ENCODE results near the gene MYL10.
"Not testable (repeated sequence)": the region's sequence is repeated elsewhere in the genome, so short reads cannot be mapped to it uniquely, and the experiment has no call there.

The MYL10 gene

DNA sequence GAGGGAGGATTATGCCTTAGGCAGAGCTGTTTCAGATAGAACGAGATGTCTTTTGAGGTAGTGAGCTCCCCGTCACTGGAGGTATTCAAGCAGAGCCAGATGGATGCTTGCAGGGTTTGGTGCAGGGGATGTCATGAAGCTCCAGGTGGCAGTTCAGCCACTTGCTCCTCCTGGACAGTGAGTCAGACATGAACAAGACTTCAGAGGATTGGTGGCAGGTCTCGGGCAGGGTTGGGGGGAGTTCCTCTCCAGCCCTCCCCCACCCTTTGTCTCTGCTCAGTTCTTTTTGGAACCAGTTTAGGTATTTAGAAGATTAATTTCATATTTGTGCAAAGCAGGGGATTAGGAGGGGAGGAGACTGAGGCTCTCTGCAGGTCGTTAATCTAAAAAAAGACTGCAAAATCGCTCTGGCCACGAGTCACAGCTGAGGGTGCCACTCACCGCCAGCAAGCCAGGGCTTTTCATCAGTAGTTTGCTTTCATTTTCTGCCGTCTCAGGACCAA is 21.5 kb upstream of the MYL10 start:
- DNase-seq = no peak

DNA sequence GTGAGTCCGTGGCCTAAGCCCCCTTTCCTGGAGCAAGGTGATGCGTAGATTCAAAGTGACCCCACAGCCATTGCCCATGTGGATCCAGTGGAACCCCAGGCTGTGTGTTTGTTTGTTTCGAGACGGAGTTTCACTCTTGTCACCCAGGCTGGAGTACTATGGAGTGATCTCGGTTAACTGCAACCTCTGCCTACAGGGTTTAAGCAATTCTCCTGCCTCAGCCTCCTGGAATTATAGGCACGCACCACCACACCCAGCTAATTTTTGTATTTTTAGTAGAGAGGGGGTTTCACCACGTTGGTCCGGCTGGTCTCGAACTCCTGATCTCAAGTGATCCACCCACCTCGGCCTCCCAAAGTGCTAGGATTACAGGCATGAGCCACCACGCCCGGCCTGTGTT is 18.8 kb upstream of the MYL10 start:
- DNase-seq = not testable (repeated sequence)

- no peak for DNase-seq
These were observed 16.9 kb upstream of the MYL10 start for GRCh38 chr7:101645951-101646350.

DNA sequence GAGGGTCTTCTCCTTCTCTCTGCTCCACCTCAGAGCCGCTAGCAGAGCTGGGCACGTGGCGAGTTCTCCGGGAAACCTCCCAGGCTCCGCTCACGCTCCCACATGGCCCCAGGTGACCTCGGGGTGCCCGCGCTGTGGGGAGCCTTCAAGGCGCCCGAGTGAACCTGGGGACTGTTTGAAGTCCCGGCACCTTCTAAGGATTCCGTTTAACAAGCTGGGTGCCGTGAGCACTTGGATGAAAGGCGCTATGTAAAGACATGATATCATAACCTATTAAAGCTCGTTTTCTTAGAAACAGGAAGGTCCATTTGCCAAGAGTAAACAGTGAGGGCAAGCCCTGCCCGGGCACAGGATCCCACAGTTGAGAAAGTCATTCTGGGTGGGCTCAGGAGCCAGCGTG is 15.8 kb upstream of the MYL10 start:
- DNase-seq = no peak

DNA sequence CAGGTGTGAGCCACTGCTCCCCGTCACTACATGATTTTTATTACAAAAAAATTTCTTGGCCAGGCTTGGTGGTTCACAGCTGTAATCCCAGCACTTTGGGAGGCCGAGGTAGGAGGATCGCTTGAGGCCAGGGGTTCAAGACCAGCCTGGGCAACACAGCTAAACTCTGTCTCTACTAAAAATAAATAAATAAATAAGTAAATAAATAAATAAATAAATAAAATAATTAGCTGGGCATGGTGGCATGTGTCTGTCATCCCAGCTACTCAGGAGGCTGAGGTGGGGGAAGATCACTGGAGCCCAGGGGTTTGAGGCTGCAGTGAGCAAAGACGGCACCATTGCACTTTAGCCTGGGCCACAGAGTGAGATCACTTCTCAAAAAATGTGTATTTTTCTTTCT is 10.0 kb upstream of the MYL10 start:
- not testable (repeated sequence) for DNase-seq

- DNase-seq = no peak
These were observed 7.9 kb upstream of the MYL10 start for GRCh38 chr7:101636822-101637623.

GRCh38 chr7:101635484-101635883 is 6.4 kb upstream of the MYL10 start:
- DNase-seq = no peak

DNA sequence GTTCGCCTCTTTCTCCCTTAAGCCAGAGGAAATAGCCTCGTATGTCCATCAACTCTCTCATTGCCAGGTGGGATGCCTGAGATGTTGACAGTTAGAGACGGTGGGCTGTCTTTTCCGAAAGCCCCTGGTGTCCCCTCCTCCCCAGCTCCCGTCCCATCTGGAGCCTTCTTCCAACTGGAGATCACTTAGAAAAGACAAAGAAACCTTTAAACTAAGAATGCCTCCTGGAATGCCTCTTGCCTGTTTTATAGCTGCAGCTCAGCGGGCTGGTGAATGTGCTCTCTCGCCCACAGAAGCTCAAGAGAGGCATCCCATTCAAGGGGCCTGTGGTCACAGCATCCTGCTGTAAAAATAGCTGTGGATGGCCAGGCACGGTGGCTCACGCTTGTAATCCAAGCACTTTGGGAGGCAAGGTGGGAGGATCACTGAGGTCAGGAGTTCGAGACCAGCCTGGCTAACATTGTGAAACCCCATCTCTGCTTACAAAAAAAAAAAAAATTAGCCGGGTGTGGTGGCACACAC is 5.2 kb upstream of the MYL10 start:
- no peak for DNase-seq

GRCh38 chr7:101633511-101633910 is 4.4 kb upstream of the MYL10 start:
- no peak for DNase-seq

DNA sequence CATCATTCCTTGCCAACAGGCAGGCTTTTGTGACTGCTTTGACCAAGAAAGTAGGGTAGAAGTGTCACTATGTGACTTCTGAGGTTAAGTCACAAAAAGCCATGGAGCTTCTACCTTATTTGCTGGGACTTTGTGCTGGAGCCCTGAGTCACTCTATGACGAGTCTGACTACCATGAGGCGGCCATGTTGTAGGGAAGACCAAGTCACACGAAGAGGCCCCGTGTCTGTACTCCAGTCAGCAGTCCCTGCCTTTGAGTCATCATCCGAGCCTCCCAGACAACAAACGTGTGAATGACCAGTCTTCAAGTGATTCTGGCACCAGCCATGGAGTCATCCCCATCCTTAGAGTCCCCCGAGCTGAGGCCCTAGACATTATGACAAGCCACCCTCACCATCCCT is 3.5 kb upstream of the MYL10 start:
- no peak for DNase-seq

GRCh38 chr7:101631224-101631714 is 2.2 kb upstream of the MYL10 start:
- DNase-seq = no peak

DNA sequence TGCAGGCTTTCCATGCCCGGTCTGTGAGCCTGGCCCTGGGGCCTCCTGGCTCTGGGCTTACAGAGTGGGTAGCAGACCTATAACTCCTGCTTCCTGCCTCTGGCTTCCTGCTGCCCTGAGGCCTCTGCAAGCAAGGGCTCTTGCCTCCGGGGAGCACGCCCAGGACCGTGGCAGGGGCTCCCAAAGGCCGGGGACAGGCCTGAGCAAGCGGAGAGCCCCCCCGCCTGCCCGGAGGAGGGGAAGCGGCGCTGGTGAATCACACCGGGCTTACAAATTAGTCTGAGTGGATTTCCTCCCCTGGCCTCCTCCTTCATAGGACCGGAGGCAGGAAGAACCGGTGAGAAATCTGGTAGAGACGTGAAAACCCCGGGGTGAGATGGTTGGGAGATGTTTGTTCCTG is 1.5 kb upstream of the MYL10 start:
- DNase-seq = no peak

GRCh38 chr7:101628522-101628921 is 574 bp downstream of the MYL10 start:
- no peak for DNase-seq

- no peak for DNase-seq
These were observed 2.3 kb downstream of the MYL10 start for GRCh38 chr7:101626758-101627157.

- no peak for DNase-seq
These were observed 2.9 kb downstream of the MYL10 start for GRCh38 chr7:101626069-101626671.

- DNase-seq = no peak
These were observed 3.9 kb downstream of the MYL10 start for GRCh38 chr7:101625031-101625791.

DNA sequence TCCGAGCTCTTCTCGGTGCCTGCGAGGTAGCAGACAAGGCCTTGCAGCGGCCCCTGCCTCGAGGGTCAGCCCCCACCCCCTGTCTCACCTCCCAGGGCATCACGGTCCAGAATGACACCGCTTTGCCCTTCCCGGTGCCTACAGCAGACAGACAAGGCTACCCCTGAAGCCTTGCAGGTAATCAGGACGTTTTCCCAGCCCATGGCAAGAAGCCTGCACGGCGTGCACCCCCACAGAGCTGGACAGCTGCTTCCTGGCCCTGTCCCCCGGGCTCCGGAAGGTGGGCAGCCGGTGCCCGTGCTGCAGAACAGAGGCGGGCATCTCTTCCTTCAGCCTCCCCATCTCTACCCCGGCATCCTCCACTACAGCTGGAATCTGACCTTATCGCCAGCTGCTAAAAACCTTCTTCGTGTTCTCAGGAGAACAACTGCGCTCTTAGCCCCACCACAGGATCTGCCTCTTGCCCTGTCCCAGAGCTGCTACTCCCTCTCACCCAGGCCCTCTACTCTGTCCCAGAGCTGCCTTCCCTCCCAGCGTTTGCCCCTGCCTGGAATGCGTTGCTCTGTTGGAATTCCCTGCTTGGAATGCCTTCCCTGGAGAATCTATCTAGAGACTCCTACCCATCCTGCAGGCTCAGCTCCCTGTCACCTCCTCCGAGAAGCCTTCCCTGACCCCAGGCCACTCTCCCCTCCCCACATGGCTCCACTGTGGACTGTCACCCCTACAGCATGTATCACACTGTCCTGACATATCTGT is 4.7 kb downstream of the MYL10 start:
- DNase-seq = no peak

- DNase-seq = no peak
These were observed 6.4 kb downstream of the MYL10 start for GRCh38 chr7:101622609-101623173.

GRCh38 chr7:101620991-101621390 is 8.1 kb downstream of the MYL10 start:
- DNase-seq = no peak

- DNase-seq = no peak
These were observed 8.7 kb downstream of the MYL10 start for GRCh38 chr7:101620395-101620794.

- no peak for DNase-seq
These were observed 10.2 kb downstream of the MYL10 start for GRCh38 chr7:101618916-101619315.

DNA sequence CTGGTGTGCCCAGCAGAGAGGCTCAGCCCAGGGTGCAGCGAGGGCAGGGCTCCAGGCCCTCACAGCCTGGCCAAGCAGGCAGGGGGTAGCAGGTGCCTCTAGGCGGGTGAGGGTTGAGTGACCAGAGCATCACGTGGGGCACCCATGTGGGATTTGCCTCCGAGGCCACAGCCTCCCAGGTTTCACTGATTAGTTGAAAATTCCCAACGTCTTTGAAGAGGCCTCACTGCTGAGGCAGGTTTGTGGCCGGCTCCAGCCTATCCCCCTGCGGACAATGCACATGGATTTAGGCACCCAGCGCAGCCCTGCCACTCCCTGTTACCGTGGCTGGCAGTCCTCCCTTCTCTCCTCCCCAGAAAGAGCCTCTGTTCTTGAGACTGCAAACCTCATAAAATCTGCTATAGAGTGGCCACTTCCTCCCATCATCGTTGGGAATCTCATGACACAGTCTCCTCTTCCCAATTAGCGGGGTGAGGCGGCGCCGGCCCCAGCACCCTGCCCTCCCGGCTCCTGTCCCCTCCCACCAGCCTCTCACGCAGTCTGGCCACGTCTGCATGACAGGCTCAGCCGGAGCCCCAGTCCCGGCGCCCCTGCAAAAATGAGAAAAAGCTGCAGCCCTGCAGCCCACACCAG is 10.8 kb downstream of the MYL10 start:
- DNase-seq = no peak
